ENCODE results near the gene GPN1.
"Not testable (repeated sequence)": the region's sequence is repeated elsewhere in the genome, so short reads cannot be mapped to it uniquely, and the experiment has no call there.

GPN1 gene

DNA sequence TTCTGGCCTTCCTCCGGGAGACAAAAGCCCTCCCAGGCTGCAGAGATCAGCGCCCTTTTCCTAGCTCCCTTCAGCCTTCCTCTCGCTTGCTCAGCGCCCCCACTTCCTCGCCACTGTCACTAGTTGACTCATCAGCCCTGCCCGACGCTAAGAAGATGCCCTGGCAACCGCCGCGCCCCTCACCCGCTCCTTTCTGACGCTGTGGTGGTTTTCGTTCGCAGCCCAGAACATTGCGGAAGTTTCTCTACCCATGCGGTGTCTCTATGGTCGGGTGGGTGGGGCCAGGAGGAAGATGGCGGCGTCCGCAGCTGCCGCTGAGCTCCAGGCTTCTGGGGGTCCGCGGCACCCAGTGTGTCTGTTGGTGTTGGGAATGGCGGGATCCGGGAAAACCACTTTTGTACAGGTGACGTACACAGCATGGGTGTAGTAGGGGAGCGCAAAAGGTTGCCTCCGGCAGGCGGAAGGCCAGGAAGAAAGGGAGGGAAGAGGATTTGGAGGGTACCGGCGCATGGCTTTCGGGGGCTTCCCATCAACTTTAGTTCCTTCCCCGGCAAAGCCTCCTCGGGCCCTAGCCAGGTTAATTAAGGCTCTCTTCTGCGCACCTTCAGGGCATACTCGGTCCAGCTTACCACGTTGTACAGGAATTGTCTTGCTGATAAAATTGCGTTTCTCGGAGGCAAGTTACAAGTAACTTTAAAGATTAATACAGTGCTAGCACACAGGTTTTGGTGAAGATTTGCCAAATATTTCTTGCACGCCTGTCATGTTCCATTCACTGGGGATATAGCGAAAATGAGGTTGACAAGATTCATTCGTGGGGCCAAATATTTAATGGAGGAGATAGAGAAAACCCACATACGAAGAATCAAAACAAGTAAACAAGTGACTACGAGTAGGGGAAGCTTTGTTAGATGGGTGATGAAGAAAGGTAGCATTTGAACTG, at the start of gene GPN1, which contains the start of gene CCDC121:
TSS of gene GPN1 (plus strand) at position 284 of the 943 bp plus-strand sequence. CDS start at position 293, 9 bp downstream.
TSS of gene CCDC121 (minus strand) at position 246 of the 943 bp plus-strand sequence. CDS start 1,213 bp downstream, outside the sequence.
- peak; percentile 88 for DNase-seq (ENCODE audit: low read depth, low spot score)

DNA sequence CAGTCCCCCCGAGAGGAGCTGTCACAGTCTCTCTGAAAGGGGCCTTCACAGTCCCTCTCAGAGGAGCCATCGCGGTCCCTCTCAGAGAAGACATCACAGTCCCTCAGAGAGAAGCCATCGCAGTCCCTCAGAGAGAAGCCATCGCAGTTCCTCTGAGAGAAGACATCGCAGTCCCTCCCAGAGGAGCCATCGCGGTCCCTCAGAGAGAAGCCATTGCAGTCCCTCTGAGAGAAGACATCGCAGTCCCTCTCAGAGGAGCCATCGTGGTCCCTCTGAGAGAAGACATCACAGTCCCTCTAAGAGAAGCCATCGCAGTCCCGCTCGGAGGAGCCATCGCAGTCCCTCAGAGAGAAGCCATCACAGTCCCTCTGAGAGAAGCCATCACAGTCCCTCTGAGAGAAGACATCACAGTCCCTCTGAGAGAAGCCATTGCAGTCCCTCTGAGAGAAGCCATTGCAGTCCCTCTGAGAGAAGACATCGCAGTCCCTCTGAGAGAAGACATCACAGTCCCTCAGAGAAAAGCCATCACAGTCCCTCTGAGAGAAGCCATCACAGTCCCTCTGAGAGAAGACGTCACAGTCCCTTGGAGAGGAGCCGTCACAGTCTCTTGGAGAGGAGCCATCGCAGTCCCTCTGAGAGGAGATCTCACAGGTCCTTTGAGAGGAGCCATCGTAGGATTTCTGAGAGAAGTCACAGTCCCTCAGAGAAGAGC, 47.3 kb upstream of the GPN1 start:
- no peak for DNase-seq (ENCODE audit: low read depth, low spot score)

DNA sequence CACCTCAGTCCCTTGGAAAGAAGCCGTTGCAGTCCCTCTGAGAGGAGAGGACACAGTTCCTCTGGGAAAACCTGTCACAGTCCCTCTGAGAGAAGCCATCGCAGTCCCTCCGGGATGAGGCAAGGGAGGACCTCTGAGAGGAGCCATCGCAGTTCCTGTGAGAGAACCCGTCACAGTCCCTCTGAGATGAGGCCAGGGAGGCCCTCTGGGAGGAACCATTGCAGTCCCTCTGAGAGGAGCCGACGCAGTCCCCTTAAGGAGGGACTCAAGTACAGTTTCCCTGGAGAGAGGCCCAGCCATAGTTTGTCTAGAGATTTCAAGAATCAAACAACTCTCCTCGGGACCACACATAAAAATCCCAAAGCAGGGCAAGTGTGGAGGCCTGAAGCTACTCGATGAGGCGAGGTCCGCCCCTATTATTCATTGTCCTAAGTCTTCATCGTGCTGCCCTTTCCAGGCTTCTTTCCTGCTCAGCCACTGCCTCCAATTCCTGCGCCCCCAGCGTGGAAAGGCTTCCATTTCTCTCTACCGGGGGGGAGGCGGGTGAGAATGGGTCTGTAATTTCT, 46.6 kb upstream of the GPN1 start:
- no peak for DNase-seq (ENCODE audit: low read depth, low spot score)

- peak; percentile 68 for DNase-seq (ENCODE audit: low read depth, low spot score)
Measured at GRCh38 chr2:27582695-27583389, 46.0 kb upstream of the GPN1 start, which contains the start of gene ZNF512. Gene ZNF512 (plus strand): TSS chr2:27583042. CDS start chr2:27583113, 71 bp downstream.

DNA sequence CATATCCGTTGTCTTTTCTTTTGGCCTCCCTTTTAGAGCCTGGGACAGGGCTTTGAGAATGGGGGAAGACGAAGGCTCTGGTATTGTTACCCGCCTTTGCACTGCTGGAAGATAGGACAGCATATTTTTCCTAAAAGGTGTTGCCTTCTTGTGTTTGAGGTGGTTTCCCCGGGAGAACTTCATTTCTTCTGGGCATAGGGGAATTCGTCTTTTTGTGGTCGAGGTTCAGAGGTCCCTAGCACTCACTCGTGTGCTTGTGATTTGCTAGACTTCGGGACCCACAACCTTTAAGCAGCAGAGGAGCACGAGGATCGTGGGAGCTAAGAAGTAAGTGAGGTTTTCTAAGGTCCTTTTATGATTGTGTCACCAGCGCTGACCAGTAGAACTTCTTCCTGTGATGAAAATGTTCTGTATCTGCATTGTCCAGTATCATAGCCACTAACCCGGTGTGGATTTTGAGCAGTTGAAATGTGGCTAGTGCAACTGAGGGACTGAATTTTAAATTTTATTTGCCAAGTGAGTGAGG, 45.4 kb upstream of the GPN1 start:
- no peak for DNase-seq (ENCODE audit: low read depth, low spot score)

DNA sequence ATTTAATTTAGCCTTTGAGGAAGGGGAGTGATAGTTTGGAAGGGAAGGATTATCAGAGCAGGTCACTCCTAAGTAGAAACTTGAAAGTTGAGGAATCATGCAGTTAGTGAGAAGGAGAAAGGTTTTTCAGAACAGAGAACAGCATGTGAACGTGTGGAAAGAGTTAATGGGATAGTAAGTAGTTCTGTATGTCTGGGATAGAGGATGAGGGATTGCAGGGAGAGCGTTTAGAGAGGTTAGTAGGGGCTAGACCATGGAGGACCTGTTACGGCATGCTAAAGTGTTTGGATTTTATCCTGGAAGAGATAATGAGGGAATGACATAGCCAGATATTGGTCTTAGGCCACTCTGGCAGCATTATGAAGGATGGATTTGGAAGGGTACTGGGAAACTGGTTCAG, 44.3 kb upstream of the GPN1 start:
- no peak for DNase-seq (ENCODE audit: low read depth, low spot score)

GRCh38 chr2:27587025-27587424, 41.8 kb upstream of the GPN1 start:
- no peak for DNase-seq (ENCODE audit: low read depth, low spot score)

DNA sequence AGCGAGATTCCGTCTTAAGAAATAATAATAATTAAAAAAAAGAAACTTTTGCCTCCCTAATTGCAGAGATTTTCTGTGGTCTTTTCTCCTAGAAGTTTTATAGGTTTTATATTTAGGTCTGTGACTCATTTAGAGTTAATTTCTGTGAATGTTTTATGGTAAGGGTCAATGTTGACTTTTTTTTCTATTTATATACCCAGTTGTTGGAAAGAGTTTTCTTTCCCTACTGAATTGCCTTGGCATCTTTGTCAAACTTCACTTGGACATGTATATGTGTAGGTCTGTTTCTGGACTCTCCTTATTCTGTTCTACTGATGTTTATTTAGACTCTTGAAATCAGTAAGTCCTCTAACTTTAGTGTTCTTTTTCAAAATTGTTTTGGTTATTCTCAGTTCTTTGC, 40.5 kb upstream of the GPN1 start:
- no peak for DNase-seq (ENCODE audit: low read depth, low spot score)

DNA sequence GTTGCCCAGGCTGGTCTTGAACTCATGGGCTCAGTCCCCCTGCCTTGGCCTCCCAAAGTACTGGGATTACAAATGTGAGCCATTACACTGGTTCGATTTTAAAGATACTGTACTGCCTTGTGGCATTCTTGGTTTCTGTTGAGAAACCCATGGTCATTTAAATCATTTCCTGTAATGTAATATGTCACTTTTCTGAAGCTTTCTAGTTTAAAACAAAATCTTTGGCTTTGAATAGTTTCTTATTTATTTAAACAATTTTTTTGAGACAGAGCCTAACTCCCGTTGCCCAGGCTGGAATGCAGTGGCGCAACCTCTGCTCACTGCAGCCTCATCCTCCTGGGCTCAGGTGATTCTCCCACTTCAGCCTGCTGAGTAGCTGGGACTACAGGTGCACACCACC, 37.1 kb upstream of the GPN1 start:
- DNase-seq (ENCODE audit: low read depth, low spot score): no peak

DNA sequence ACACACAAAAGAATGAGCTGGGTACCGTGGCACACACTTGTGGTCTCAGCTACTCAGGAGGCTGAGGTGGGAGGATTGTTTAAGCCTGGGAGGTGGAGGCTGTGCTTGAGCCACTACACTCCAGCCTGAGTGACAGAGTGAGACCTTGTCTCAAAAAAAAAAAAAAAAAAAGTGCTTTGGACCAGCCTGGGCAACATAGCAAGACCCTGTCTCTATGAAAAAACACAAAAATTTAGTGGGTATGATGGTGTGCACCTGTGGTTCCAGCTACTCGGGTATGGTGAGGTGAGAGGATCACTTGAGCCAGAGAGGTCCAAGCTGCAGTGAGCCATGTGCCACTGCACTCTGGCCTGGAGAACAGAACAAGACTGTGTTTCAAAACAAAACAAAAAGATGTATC, 35.6 kb upstream of the GPN1 start:
- no peak for DNase-seq (ENCODE audit: low read depth, low spot score)

DNA sequence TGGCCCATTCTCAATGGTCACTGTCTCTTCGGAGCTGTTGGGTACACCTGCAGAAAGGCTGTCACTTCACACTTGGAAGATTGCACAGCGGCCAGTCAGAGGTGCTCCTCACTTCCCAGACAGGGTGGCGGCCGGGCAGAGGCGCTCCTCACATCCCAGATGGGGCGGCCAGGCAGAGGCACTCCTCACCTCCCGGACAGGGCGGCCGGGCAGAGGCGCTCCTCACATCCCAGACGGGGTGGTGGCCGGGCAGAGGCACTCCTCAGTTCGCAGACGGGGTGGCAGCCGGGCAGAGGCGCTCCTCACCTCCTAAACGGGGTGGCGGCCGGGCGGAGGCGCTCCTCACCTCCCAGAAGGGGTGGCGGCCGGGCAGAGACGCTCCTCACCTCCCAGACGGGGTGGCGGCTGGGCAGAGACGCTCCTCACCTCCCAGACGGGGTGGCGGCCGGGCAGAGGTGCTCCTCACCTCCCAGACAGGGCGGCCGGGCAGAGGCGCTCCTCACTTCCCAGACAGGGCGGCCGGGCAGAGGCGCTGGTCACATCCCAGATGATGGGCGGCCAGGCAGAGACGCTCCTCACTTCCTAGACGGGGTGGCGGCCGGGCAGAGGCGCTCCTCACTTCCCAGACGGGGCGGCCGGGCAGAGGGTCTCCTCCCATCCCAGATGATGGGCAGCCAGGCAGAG, 34.7 kb upstream of the GPN1 start:
- DNase-seq (ENCODE audit: low read depth, low spot score): not testable (repeated sequence)

GRCh38 chr2:27595412-27595811, 33.4 kb upstream of the GPN1 start:
- DNase-seq (ENCODE audit: low read depth, low spot score): not testable (repeated sequence)

GRCh38 chr2:27596627-27597026, 32.2 kb upstream of the GPN1 start:
- no peak for DNase-seq (ENCODE audit: low read depth, low spot score)

DNA sequence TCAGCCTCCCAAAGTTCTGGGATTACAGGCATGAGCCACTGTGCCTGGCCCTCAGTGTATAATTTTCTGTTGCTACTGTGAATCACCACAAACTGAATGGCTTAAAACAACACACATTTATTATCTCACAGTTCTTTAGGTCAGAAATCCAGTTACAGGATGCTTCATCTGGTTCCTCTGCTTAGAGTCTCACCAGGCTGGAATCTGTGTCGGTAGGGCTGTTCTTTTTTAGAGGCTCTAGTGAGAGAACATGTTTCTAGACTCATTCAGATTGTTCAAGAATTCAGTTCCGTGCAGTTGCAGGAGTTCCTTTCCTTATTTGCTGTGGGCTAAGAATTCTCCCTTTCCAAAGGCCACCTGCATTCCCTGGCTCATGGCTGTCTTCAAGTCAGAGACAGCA, 22.2 kb upstream of the GPN1 start:
- DNase-seq (ENCODE audit: low read depth, low spot score): no peak

DNA sequence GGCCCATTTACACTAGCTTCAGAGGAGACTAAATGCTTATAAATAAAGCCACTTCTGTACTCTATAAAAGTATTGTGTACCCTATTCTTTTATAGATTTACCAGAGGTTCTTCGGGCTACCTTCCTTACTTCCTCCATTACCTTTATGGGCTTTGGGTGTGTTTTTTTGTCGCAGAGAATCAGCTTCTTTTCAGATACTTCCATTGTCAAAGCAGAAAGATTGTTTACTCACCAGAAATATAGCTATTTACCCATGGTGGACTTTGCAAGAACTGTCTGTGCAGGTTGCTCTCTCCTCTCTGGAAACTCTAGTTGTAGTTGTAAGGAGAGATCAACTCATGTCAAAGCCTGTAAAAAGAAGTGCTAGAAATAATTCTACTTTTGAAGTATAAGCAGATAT, 14.9 kb upstream of the GPN1 start:
- DNase-seq (ENCODE audit: low read depth, low spot score): no peak

DNA sequence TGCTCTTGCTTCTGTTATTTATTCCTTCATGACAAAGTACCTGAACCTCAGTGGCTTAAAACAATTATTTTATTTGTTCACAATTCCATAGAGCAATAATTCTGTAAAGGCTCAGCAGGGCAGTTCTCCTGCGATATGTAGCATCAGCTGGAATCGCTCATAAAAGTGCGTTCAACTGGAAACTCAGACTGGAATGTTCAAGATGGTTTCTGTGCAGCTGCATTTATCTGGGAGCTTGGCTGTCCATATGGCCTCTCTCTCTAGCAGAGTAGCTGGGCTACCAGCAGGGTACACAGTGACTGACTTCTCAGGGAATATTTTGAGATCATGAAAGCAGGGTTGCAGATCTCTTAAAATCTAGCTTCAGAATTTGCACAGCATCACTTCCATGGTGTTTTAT, 13.5 kb upstream of the GPN1 start:
- DNase-seq (ENCODE audit: low read depth, low spot score): no peak

DNA sequence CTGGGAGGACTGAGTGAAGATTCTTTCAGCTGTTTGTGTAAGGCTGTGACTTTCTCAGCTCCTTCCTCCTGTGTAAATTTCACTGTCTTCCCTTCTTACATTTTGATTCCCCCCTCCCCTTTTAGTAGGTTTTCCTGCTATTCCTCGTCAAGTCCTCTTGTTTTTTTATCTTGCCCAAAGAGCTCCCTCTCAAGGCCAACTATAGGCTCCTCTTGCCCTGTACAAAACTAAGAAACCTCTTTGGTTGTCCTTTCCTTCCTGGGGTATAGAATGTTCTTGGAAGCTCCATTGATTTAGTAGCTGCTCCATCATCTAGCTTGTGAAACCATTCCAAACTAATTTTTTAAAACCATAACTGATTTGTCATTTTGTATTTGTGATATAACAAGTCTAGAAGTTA, 7.3 kb upstream of the GPN1 start:
- DNase-seq (ENCODE audit: low read depth, low spot score): no peak

DNA sequence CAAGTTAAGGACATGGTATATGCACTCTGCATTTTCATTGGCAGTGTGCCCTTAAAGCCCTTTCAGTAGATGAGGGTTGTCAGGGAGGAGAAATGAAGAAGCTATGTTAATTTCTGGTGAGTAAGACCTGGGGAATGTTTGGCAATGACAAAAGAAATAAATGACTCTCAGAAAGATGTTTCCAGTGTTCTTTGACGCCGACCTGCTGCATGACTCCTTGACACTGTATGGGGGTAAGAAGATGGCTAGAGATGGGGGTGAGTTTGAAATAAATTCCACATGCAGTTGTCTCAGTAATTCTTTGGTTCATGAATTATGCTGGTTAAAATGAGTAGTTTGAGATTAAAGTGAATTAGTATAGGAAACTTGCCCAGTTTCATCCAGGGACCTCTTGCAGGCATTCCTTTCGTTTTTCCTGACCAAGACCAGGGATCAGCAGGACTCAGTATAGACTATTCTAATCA, 5.9 kb upstream of the GPN1 start:
- DNase-seq (ENCODE audit: low read depth, low spot score): no peak

DNA sequence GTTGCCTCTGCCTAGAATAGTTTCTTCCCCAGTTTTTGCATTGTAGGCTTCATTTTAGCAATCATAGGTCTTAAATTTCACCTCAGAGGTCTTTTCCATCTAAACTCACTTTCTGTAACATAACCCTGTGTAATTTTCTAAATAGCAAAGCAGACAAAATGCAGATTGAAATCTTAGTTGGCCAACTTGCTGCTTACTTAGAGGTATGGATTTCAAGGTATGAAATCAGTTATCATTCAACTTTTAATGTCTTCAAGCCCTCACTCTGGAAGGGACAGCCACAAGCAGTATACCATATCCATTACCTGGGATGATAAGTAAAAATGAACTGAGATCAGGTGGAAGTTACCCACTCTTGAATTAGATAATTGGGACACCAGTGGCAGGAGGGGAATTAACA, 3.9 kb upstream of the GPN1 start:
- no peak for DNase-seq (ENCODE audit: low read depth, low spot score)

GRCh38 chr2:27626323-27626722, 2.5 kb upstream of the GPN1 start:
- not testable (repeated sequence) for DNase-seq (ENCODE audit: low read depth, low spot score)

GRCh38 chr2:27626921-27627320, 1.9 kb upstream of the GPN1 start:
- not testable (repeated sequence) for DNase-seq (ENCODE audit: low read depth, low spot score)

Measured in activated naive CD8-positive, alpha-beta T cell treated with anti-CD3 and anti-CD28 coated beads, Interleukin-2, amount 50 U/mL, for 16 hours (primary cell).